ENCODE results near the gene SOX5.
"Not testable (repeated sequence)": the region's sequence is repeated elsewhere in the genome, so short reads cannot be mapped to it uniquely, and the experiment has no call there.

SOX5 gene

GRCh38 chr12:23540572-23540971, 408.9 kb downstream of the SOX5 start:
- no peak for DNase-seq

GRCh38 chr12:23536293-23536692, 413.2 kb downstream of the SOX5 start:
- no peak for DNase-seq

- DNase-seq, result no peak
Observed at GRCh38 chr12:23535441-23535840, 414.0 kb downstream of the SOX5 start.

GRCh38 chr12:23534196-23534595, 415.3 kb downstream of the SOX5 start:
- no peak for DNase-seq

- no peak for DNase-seq
Observed at GRCh38 chr12:23533699-23534098, 415.8 kb downstream of the SOX5 start.

- DNase-seq, result no peak
Observed at GRCh38 chr12:23533265-23533664, 416.2 kb downstream of the SOX5 start.

GRCh38 chr12:23528316-23528715, 421.2 kb downstream of the SOX5 start:
- no peak for DNase-seq

- no peak for DNase-seq
Observed at GRCh38 chr12:23525450-23526072, 423.9 kb downstream of the SOX5 start.

- DNase-seq, result no peak
Observed at GRCh38 chr12:23523339-23523738, 426.1 kb downstream of the SOX5 start.

- DNase-seq, result not testable (repeated sequence)
Observed at GRCh38 chr12:23519444-23519843, 430.0 kb downstream of the SOX5 start.

- not testable (repeated sequence) for DNase-seq
Observed at GRCh38 chr12:23515785-23516184, 433.7 kb downstream of the SOX5 start.

- DNase-seq, result no peak
Observed at GRCh38 chr12:23510484-23510883, 439.0 kb downstream of the SOX5 start.

- not testable (repeated sequence) for DNase-seq
Observed at GRCh38 chr12:23509832-23510231, 439.6 kb downstream of the SOX5 start.

GRCh38 chr12:23507785-23508184, 441.7 kb downstream of the SOX5 start:
- DNase-seq, result not testable (repeated sequence)

- not testable (repeated sequence) for DNase-seq
Observed at GRCh38 chr12:23505736-23506135, 443.7 kb downstream of the SOX5 start.

GRCh38 chr12:23504641-23505399, 444.6 kb downstream of the SOX5 start:
- no peak for DNase-seq

GRCh38 chr12:23504043-23504442, 445.4 kb downstream of the SOX5 start:
- no peak for DNase-seq

- DNase-seq, result no peak
Observed at GRCh38 chr12:23503544-23503943, 445.9 kb downstream of the SOX5 start.

- no peak for DNase-seq
Observed at GRCh38 chr12:23502259-23502658, 447.2 kb downstream of the SOX5 start.

GRCh38 chr12:23495472-23495871, 454.0 kb downstream of the SOX5 start:
- DNase-seq, result no peak

- no peak for DNase-seq
Observed at GRCh38 chr12:23493672-23494071, 455.8 kb downstream of the SOX5 start.

GRCh38 chr12:23491029-23491428, 458.4 kb downstream of the SOX5 start:
- DNase-seq, result not testable (repeated sequence)

- DNase-seq, result no peak
Observed at GRCh38 chr12:23488130-23488529, 461.3 kb downstream of the SOX5 start.

GRCh38 chr12:23484238-23484637, 465.2 kb downstream of the SOX5 start:
- no peak for DNase-seq
